Mucosa of rectum (tissue), 2 donors: ENCODE data around the gene CACNG8.
"Not testable (repeated sequence)": the region's sequence is repeated elsewhere in the genome, so short reads cannot be mapped to it uniquely, and the experiment has no call there.

Experiments used
- H3K27ac ChIP-seq, 2 donors: one replicate each; pipeline ENCODE4 v1.7.0; 2013; ENCODE audit warnings: inconsistent platforms in 2 of 2, low read depth in 2 of 2, low read length in 2 of 2
- H3K27me3 ChIP-seq, 2 donors: one replicate each; pipeline ENCODE4 v1.7.0; 2013; ENCODE audit warnings: low read length in 2 of 2; ENCODE audit not compliant: control insufficient read depth in 2 of 2, insufficient read depth in 2 of 2
- H3K36me3 ChIP-seq, 2 donors: one replicate each; pipeline ENCODE4 v1.7.0; 2013; ENCODE audit warnings: low read length in 2 of 2; ENCODE audit not compliant: control insufficient read depth in 2 of 2, insufficient read depth in 2 of 2
- H3K4me1 ChIP-seq, 2 donors: one replicate each; pipeline ENCODE4 v1.7.0; 2013; ENCODE audit warnings: low read length in 2 of 2, mild to moderate bottlenecking in 1 of 2; ENCODE audit not compliant: control insufficient read depth in 2 of 2, insufficient read depth in 2 of 2
- H3K4me3 ChIP-seq, 2 donors: one replicate each; pipeline ENCODE4 v1.7.0; 2013; ENCODE audit warnings: low read length in 2 of 2
- H3K9ac ChIP-seq, 2 donors: one replicate each; pipeline ENCODE4 v1.7.0; 2013; ENCODE audit warnings: low read length in 2 of 2, low read depth in 1 of 2, mild to moderate bottlenecking in 1 of 2
- H3K9me3 ChIP-seq, 2 donors: one replicate each; pipeline ENCODE4 v1.7.0; 2013; ENCODE audit warnings: low read length in 2 of 2; ENCODE audit not compliant: control insufficient read depth in 2 of 2
- donor health status: healthy.
- donor health status: Normal muscosa, but diverticular disease.

The CACNG8 gene

DNA sequence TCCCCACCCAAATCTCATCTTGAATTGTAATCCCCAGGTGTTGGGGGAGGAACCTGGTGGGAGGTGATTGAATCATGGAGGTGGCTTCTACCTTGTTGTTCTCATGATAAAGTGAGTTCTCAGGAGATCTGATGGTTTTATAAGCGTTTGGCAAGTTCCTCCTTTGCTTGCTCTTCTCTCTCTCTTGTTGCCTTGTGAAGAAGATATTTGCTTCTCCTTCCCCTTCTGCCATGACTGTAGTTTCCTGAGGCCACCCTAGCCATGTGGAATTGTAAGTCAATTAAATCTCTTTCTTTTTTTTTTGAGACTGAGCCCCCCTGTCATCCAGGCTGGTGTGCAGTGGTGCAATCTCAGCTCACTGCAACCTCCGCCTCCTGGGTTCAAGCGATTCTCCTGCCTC, 66.6 kb downstream of the CACNG8 start:
- Histone ChIP-seq H3K27me3 (no peaks in the 10 kb centered on the region), H3K4me1 (no peaks in the 10 kb centered on the region), H3K36me3 (no peaks in the 10 kb centered on the region), H3K9ac (no peak overlapping the region), H3K4me3 (no peak overlapping the region), H3K9me3 (no peaks in the 10 kb centered on the region), H3K27ac (no peak overlapping the region)

DNA sequence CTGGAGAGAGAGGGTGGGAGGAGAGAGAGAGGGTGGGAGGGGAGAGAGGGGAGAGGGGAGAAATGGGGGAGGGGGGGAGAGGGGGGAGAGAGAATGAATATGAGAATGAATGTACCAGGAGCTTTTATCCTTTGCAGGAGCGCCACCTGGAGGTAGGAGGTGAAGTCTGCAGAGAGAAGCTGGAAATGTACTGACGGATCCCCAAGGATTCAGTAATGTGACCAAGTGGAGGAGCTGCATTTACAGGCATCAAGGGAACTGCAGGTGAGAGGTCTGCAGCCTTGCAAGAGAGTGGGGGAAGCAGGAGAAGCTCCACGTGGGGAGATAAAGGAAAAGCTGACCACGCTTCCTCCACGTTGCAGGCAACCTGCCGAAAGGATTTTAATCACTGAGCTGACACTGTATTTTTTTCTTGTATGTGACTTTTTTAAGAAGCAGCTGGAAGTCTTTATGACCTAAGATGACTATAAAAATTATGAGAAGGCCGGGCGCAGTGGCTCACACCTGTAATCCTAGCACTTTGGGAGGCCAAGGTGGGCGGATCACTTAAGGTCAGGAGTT, 67.3 kb downstream of the CACNG8 start:
- Histone ChIP-seq H3K4me3 (no peak overlapping the region), H3K27ac (no peak overlapping the region), H3K36me3 (no peaks in the 10 kb centered on the region), H3K9ac (no peak overlapping the region), H3K27me3 (no peaks in the 10 kb centered on the region), H3K4me1 (no peaks in the 10 kb centered on the region), H3K9me3 (no peaks in the 10 kb centered on the region)

DNA sequence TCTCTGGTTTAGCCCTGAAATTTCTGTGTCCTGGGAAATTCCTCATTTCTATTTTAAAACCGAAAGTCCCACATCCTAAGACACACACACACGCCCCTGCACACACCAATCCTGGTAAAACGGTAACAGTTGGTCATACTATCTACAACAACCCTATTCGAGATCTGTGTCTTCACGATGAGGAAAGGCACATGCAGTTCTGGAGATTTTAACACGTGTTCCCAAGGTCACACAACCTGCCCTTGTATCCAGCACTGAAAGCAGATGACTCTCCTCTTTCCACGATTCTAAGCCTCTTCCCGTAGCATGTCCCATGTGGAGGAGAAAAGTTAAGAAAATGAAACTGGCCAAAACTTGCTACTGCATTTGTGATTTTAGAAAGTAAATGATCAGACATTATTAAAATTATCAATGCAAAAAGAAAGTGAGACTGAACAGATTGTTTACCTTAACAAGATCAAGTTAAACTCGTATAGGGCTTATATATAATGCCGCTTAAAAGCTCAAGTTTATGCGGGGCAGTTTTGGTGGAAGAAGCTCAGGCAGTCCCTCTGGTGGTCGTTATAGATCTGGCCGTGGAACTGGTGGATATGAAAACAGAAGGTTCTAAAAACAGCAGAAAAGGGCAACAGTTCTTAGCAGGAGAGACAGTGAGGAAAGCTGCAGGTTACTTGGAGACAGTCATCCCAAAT, 68.3 kb downstream of the CACNG8 start:
- no peaks in the 10 kb centered on the region for H3K27me3 ChIP-seq

DNA sequence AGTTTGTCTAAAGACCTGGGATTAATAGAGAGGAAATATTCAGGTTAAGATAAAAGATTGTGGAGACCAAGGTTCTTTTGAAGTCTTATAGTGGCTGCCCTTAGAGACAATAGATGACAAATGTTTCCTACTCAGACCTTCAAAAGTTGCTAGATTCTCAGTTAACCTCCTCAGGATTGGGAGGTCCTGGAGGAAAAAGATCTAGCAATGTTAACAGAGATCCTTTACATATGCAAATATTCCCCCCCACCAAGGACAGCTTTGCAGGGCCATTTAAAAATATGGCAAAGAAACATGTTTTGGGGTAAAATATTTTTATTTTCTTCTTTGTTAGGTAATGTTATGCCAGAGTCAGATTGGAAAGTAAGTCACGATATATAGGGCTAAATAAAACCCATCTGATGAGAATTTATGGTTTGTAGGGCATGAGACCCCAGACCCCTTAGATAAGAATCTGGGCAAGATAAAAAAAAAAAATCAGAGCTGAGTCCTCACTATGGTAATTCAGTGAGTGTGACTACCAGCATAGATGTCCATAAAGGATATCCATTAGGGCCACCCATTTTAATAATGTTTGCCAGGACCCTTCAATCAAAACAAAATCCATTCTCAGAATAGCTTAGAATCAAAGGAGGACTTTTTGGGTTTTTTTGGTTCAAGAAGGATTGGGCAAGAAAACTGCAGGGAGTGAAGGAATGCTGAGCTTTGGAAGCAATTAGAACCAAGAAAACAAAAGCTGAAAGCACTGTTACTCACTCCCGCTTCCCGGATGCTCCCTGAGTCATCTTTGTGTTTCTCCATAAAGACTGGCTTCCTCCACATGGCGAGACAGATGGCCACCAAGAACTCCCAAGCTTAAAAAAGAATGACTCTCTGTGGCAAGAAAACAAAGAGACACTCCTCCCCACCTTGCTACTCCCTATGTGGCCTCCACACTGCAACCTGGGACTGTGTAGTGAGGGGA, 72.8 kb downstream of the CACNG8 start:
- no peak overlapping the region for H3K27ac ChIP-seq
- no peaks in the 10 kb centered on the region for H3K4me1 ChIP-seq
- H3K36me3 ChIP-seq, result no peaks in the 10 kb centered on the region
- H3K9ac ChIP-seq, result no peak overlapping the region
- H3K4me3 ChIP-seq, result no peak overlapping the region
- no peaks in the 10 kb centered on the region for H3K9me3 ChIP-seq
- no peaks in the 10 kb centered on the region for H3K27me3 ChIP-seq

More for the DNA sequence above, 68.3 kb downstream of the CACNG8 start:
- H3K36me3 ChIP-seq, result no peaks in the 10 kb centered on the region
- no peak overlapping the region for H3K4me3 ChIP-seq
- H3K4me1 ChIP-seq, result no peaks in the 10 kb centered on the region
- H3K27ac ChIP-seq, result no peak overlapping the region
- no peaks in the 10 kb centered on the region for H3K9me3 ChIP-seq
- no peak overlapping the region for H3K9ac ChIP-seq

DNA sequence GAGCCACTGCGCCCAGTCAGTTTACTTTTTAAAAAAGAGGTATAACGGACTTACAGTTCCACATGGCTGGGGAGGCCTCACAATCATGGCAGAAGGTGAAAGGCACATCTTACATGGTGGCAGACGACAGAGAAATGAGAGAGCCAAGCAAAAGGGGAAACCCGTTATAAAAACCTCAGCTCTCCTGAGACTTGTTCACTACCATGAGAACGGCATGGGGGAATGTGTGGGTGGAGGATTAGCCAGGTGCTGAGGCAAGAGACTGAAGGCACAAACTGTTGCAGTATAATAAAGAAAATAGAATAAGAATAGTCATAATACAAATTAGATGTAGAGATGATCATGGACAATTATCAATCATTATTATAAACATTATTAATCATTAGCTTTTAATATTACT, 73.8 kb downstream of the CACNG8 start:
- not testable (repeated sequence) for H3K4me1 ChIP-seq, H3K36me3 ChIP-seq, H3K9ac ChIP-seq, H3K9me3 ChIP-seq, H3K27ac ChIP-seq, H3K27me3 ChIP-seq, H3K4me3 ChIP-seq
